K562 (cell line): ENCODE measurements around the gene ADSS1. TPM values are rescaled to one million over a fixed set of nuclear protein-coding genes. Genes with fewer than 3 reads are reported as not detected.

Experiments used
- ELK1 ChIP-seq: sonication (generic); formaldehyde crosslinking; IDR thresholded peaks from 2 replicates; pipeline ENCODE4 v1.8.1; 2022; ENCODE audit warnings: missing genetic modification reagents
- GMEB1 ChIP-seq: fragments of 250-450 bp; sonication (Bioruptor Pico); IDR thresholded peaks from 2 replicates; pipeline ENCODE4 v1.4.0; 2020; ENCODE audit warnings: mild to moderate bottlenecking
- HEY1 ChIP-seq: fragments of 250-450 bp; sonication (Bioruptor Pico); IDR thresholded peaks from 2 replicates; pipeline ENCODE4 v1.5.0; 2020; ENCODE audit warnings: mild to moderate bottlenecking, moderate library complexity, borderline replicate concordance
- KDM4B ChIP-seq, 2 experiments: fragments of 450-650 bp in 1 of 2; sonication (generic) in 1 of 2; IDR thresholded peaks; 2 replicates each; pipeline ENCODE4 v1.6.1; 2016 to 2017; ENCODE audit warnings: borderline replicate concordance in 2 of 2, antibody characterized with exemption in 1 of 2, low read depth in 1 of 2, mild to moderate bottlenecking in 1 of 2
- KLF10 ChIP-seq: fragments of 250-450 bp; sonication (Bioruptor Pico); IDR thresholded peaks from 2 replicates; pipeline ENCODE4 v1.6.1; 2021; ENCODE audit warnings: matching md5 sums
- MCM3 ChIP-seq: fragments of 450-650 bp; IDR thresholded peaks from 2 replicates; pipeline ENCODE4 v1.6.1; 2016
- NONO ChIP-seq, 2 experiments: fragments of 200-400 bp in 1 of 2; fragments of 450-650 bp in 1 of 2; formaldehyde crosslinking in 1 of 2; IDR thresholded peaks; 2 replicates each; pipeline ENCODE4 v1.6.1; 2017; ENCODE audit warnings: low read depth in 2 of 2, mild to moderate bottlenecking in 2 of 2, moderate library complexity in 2 of 2, low read length in 1 of 2
- POLR2AphosphoS2 ChIP-seq: IDR thresholded peaks from 2 replicates; pipeline ENCODE4 v1.6.1; 2012; ENCODE audit warnings: low read length, improper control_type of control experiment
- POLR2AphosphoS5 ChIP-seq: IDR thresholded peaks from 2 replicates; pipeline ENCODE4 v1.6.1; 2011; ENCODE audit warnings: mild to moderate bottlenecking, low read depth, low read length, moderate library complexity; ENCODE audit not compliant: control insufficient read depth, insufficient read depth
- RFX5 ChIP-seq: IDR thresholded peaks from 2 replicates; pipeline ENCODE4 v1.6.1; 2011; ENCODE audit warnings: low read depth, mild to moderate bottlenecking, improper control_type of control experiment, low read length
- SETDB1 ChIP-seq: IDR thresholded peaks from one replicate; pipeline ENCODE4 v1.6.1; 2012; ENCODE audit warnings: low read length, control low read depth, inconsistent platforms
- SNIP1 ChIP-seq: fragments of 450-650 bp; IDR thresholded peaks from 2 replicates; pipeline ENCODE4 v1.7.1; 2017; ENCODE audit warnings: low read depth, mild to moderate bottlenecking
- TAF9B ChIP-seq: fragments of 450-650 bp; IDR thresholded peaks from 2 replicates; pipeline ENCODE4 v1.6.1; 2018; ENCODE audit warnings: mild to moderate bottlenecking; ENCODE audit not compliant: partially characterized antibody
- THRAP3 ChIP-seq: fragments of 450-650 bp; IDR thresholded peaks from 2 replicates; pipeline ENCODE4 v1.6.1; 2016; ENCODE audit warnings: mild to moderate bottlenecking, inconsistent platforms, borderline replicate concordance
- ZBED1 ChIP-seq: IDR thresholded peaks from 2 replicates; pipeline ENCODE4 v1.6.1; 2014
- polyA plus RNA-seq, 8 experiments: library from polyadenylated mRNA; depleted of rRNA in 4 of 8; stranded (reverse) in 5 of 8; unstranded in 3 of 8; fragments of >200 nt; fragmentation: Nextera tagmentation in 2 of 8; fragmentation: Illumina TruSeq in 1 of 8; extraction: Ambion mirVana in 2 of 8; extraction: Trizol in 1 of 8; gene quantifications; 2 replicates each; pipeline versions ENCODE4 v1.2.1 to v1.2.3, GENCODE V29; 2011 to 2014; ENCODE audit warnings: inconsistent platforms in 1 of 8, missing spikeins in 1 of 8
- total RNA-seq, 7 experiments: library from RNA; depleted of rRNA in 6 of 7; stranded (reverse); fragments of >200 nt in 6 of 7; fragmentation: Illumina TruSeq in 2 of 7; extraction: Trizol in 2 of 7; gene quantifications; 2 replicates each; pipeline versions ENCODE4 v1.2.1 to v1.2.3, GENCODE V29; 2011 to 2021; ENCODE audit warnings: low replicate concordance in 1 of 7
- TF ChIP-seq, protein P1 (sequence below): fragments of 250-450 bp; sonication (Bioruptor Pico); IDR thresholded peaks from 2 replicates; pipeline ENCODE4 v1.5.0; 2020; ENCODE audit warnings: mild to moderate bottlenecking, borderline replicate concordance
- TF ChIP-seq, protein P2 (sequence below): fragments of 250-450 bp; sonication (Bioruptor Pico); IDR thresholded peaks from 2 replicates; pipeline ENCODE4 v1.4.0; 2020; ENCODE audit warnings: mild to moderate bottlenecking, moderate library complexity
- TF ChIP-seq, protein P3 (sequence below): fragments of 250-450 bp; sonication (Bioruptor Pico); IDR thresholded peaks from 2 replicates; pipeline ENCODE4 v1.8.0; 2022; ENCODE audit warnings: inconsistent platforms, mild to moderate bottlenecking, moderate library complexity, borderline replicate concordance

The ADSS1 gene
- total and polyA plus RNA-seq, 9 of the 15 experiments (the other 6 are each of a cell fraction or from before 2014, with no cell fraction given), result 0.53 to 5.9 (median 3.9) TPM

GRCh38 chr14:104752735-104753527 is 28.9 kb downstream of the ADSS1 start, which contains the start of gene SIVA1 (continued):
- TF ChIP-seq ELK1 (no peak), MCM3 (no peak), THRAP3 (no peak), POLR2AphosphoS5 (no peak), HEY1 (CRISPR knock-in tag) (no peak), NONO (IDR thresholded peaks at IDR 0.05; ENCODE audit: low read depth in 2 of 2, low read length in 1 of 2) (peak in 1 of 2 experiments; percentile 66; a peak in 1 of 4 replicates), KDM4B (IDR thresholded peaks at IDR 0.05; ENCODE audit: borderline replicate concordance in 2 of 2, low read depth in 1 of 2) (no peak), POLR2AphosphoS2 (no peak), RFX5 (peak; percentile 60; the same call in 1 of the 2 replicates), ZBED1 (no peak), SETDB1 (no peak), GMEB1 (CRISPR knock-in tag) (peak; percentile 90), KLF10 (no peak), TAF9B (no peak), SNIP1 (no peak)
- TF ChIP-seq, protein P1, sequence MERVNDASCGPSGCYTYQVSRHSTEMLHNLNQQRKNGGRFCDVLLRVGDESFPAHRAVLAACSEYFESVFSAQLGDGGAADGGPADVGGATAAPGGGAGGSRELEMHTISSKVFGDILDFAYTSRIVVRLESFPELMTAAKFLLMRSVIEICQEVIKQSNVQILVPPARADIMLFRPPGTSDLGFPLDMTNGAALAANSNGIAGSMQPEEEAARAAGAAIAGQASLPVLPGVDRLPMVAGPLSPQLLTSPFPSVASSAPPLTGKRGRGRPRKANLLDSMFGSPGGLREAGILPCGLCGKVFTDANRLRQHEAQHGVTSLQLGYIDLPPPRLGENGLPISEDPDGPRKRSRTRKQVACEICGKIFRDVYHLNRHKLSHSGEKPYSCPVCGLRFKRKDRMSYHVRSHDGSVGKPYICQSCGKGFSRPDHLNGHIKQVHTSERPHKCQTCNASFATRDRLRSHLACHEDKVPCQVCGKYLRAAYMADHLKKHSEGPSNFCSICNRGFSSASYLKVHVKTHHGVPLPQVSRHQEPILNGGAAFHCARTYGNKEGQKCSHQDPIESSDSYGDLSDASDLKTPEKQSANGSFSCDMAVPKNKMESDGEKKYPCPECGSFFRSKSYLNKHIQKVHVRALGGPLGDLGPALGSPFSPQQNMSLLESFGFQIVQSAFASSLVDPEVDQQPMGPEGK (CRISPR knock-in tag), result no peak
- TF ChIP-seq, protein P2, sequence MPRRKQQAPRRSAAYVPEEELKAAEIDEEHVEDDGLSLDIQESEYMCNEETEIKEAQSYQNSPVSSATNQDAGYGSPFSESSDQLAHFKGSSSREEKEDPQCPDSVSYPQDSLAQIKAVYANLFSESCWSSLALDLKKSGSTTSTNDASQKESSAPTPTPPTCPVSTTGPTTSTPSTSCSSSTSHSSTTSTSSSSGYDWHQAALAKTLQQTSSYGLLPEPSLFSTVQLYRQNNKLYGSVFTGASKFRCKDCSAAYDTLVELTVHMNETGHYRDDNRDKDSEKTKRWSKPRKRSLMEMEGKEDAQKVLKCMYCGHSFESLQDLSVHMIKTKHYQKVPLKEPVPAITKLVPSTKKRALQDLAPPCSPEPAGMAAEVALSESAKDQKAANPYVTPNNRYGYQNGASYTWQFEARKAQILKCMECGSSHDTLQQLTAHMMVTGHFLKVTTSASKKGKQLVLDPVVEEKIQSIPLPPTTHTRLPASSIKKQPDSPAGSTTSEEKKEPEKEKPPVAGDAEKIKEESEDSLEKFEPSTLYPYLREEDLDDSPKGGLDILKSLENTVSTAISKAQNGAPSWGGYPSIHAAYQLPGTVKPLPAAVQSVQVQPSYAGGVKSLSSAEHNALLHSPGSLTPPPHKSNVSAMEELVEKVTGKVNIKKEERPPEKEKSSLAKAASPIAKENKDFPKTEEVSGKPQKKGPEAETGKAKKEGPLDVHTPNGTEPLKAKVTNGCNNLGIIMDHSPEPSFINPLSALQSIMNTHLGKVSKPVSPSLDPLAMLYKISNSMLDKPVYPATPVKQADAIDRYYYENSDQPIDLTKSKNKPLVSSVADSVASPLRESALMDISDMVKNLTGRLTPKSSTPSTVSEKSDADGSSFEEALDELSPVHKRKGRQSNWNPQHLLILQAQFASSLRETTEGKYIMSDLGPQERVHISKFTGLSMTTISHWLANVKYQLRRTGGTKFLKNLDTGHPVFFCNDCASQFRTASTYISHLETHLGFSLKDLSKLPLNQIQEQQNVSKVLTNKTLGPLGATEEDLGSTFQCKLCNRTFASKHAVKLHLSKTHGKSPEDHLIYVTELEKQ (CRISPR knock-in tag), result no peak
- TF ChIP-seq, protein P3, sequence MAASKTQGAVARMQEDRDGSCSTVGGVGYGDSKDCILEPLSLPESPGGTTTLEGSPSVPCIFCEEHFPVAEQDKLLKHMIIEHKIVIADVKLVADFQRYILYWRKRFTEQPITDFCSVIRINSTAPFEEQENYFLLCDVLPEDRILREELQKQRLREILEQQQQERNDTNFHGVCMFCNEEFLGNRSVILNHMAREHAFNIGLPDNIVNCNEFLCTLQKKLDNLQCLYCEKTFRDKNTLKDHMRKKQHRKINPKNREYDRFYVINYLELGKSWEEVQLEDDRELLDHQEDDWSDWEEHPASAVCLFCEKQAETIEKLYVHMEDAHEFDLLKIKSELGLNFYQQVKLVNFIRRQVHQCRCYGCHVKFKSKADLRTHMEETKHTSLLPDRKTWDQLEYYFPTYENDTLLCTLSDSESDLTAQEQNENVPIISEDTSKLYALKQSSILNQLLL (CRISPR knock-in tag), result no peak
